ENCODE data around the gene TAGLN.

TAGLN gene

GRCh38 chr11:117195258-117195657 lies 3.9 kb upstream of the TAGLN start:
- Histone ChIP-seq H3K9me3 (ENCODE audit: insufficient read depth, low read depth, low read length) (no peaks in the 10 kb centered on the region), H3K79me2 (ENCODE audit: insufficient read depth, low read length) (no peaks in the 10 kb centered on the region), H3K27me3 (ENCODE audit: insufficient read depth, low read length, poor library complexity, severe bottlenecking) (no peaks in the 10 kb centered on the region), H3K36me3 (ENCODE audit: insufficient read depth, low read length) (no peaks in the 10 kb centered on the region; the same call in 1 of the 2 replicates), H3K4me2 (ENCODE audit: low read depth, low read length, poor library complexity, severe bottlenecking) (no peak overlapping the region), H3K9ac (ENCODE audit: low read depth, low read length, poor library complexity, severe bottlenecking) (no peak overlapping the region), H4K20me1 (ENCODE audit: insufficient read depth, low read length, poor library complexity, severe bottlenecking) (no peaks in the 10 kb centered on the region), H3K9me2 (replicated peaks; ENCODE audit: low read depth, low read length) (no peaks in the 10 kb centered on the region), H3K4me1 (ENCODE audit: insufficient read depth, low read length, poor library complexity, severe bottlenecking) (no peaks in the 10 kb centered on the region), H2AFZ (ENCODE audit: low read length) (no peak overlapping the region), H3K4me3 (ENCODE audit: low read length, poor library complexity, severe bottlenecking) (no peak overlapping the region), H3F3A (ENCODE audit: low read depth) (no peaks in the 10 kb centered on the region)
- no peak for TF ChIP-seq EZH2phosphoT487 (IDR thresholded peaks at IDR 0.05; ENCODE audit: borderline replicate concordance)
- TF ChIP-seq, protein P1, sequence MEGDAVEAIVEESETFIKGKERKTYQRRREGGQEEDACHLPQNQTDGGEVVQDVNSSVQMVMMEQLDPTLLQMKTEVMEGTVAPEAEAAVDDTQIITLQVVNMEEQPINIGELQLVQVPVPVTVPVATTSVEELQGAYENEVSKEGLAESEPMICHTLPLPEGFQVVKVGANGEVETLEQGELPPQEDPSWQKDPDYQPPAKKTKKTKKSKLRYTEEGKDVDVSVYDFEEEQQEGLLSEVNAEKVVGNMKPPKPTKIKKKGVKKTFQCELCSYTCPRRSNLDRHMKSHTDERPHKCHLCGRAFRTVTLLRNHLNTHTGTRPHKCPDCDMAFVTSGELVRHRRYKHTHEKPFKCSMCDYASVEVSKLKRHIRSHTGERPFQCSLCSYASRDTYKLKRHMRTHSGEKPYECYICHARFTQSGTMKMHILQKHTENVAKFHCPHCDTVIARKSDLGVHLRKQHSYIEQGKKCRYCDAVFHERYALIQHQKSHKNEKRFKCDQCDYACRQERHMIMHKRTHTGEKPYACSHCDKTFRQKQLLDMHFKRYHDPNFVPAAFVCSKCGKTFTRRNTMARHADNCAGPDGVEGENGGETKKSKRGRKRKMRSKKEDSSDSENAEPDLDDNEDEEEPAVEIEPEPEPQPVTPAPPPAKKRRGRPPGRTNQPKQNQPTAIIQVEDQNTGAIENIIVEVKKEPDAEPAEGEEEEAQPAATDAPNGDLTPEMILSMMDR (conservative IDR thresholded peaks at IDR 0.05; ENCODE audit: low read length): no peak

DNA sequence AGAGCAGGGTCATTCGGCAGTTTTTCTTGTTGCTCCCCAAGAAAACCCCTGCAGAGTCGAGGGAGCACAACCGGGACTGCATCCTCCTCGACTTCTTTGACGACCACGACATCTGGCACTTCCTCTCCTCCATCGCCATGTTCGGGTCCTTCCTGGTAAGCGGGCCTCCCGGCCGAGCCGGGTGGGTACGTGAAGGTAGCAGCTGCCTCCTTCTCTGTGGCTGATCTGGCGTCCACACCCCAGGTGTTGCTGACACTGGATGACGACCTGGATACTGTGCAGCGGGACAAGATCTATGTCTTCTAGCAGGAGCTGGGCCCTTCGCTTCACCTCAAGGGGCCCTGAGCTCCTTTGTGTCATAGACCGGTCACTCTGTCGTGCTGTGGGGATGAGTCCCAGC lies 3.4 kb upstream of the TAGLN start:
- no peak overlapping the region for H2AFZ ChIP-seq (ENCODE audit: low read length)
- H3K79me2 ChIP-seq (ENCODE audit: insufficient read depth, low read length): no peaks in the 10 kb centered on the region
- no peaks in the 10 kb centered on the region for H3F3A ChIP-seq (ENCODE audit: low read depth)
- H3K4me3 ChIP-seq (ENCODE audit: low read length, poor library complexity, severe bottlenecking): no peak overlapping the region
- TF ChIP-seq EZH2phosphoT487 (IDR thresholded peaks at IDR 0.05; ENCODE audit: borderline replicate concordance): no peak
- TF ChIP-seq, protein P1 (conservative IDR thresholded peaks at IDR 0.05; ENCODE audit: low read length): no peak
- H4K20me1 ChIP-seq (ENCODE audit: insufficient read depth, low read length, poor library complexity, severe bottlenecking): no peaks in the 10 kb centered on the region
- no peaks in the 10 kb centered on the region for H3K4me1 ChIP-seq (ENCODE audit: insufficient read depth, low read length, poor library complexity, severe bottlenecking)
- H3K9me2 ChIP-seq (replicated peaks; ENCODE audit: low read depth, low read length): no peaks in the 10 kb centered on the region
- H3K36me3 ChIP-seq (ENCODE audit: insufficient read depth, low read length): no peaks in the 10 kb centered on the region
- H3K4me2 ChIP-seq (ENCODE audit: low read depth, low read length, poor library complexity, severe bottlenecking): no peak overlapping the region
- no peak overlapping the region for H3K9ac ChIP-seq (ENCODE audit: low read depth, low read length, poor library complexity, severe bottlenecking)
- H3K9me3 ChIP-seq (ENCODE audit: insufficient read depth, low read depth, low read length): no peaks in the 10 kb centered on the region
- H3K27me3 ChIP-seq (ENCODE audit: insufficient read depth, low read length, poor library complexity, severe bottlenecking): no peaks in the 10 kb centered on the region

DNA sequence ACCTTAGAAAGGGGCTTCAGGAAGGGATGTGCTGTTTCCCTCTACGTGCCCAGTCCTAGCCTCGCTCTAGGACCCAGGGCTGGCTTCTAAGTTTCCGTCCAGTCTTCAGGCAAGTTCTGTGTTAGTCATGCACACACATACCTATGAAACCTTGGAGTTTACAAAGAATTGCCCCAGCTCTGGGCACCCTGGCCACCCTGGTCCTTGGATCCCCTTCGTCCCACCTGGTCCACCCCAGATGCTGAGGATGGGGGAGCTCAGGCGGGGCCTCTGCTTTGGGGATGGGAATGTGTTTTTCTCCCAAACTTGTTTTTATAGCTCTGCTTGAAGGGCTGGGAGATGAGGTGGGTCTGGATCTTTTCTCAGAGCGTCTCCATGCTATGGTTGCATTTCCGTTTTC lies 2.2 kb upstream of the TAGLN start:
- Histone ChIP-seq H3K36me3 (ENCODE audit: insufficient read depth, low read length) (no peaks in the 10 kb centered on the region), H3F3A (ENCODE audit: low read depth) (no peaks in the 10 kb centered on the region), H3K9me3 (ENCODE audit: insufficient read depth, low read depth, low read length) (no peaks in the 10 kb centered on the region), H3K9me2 (replicated peaks; ENCODE audit: low read depth, low read length) (no peaks in the 10 kb centered on the region), H3K27me3 (ENCODE audit: insufficient read depth, low read length, poor library complexity, severe bottlenecking) (no peaks in the 10 kb centered on the region), H3K4me1 (ENCODE audit: insufficient read depth, low read length, poor library complexity, severe bottlenecking) (no peaks in the 10 kb centered on the region), H3K79me2 (ENCODE audit: insufficient read depth, low read length) (no peaks in the 10 kb centered on the region), H3K4me2 (ENCODE audit: low read depth, low read length, poor library complexity, severe bottlenecking) (no peak overlapping the region), H4K20me1 (ENCODE audit: insufficient read depth, low read length, poor library complexity, severe bottlenecking) (no peaks in the 10 kb centered on the region), H3K9ac (ENCODE audit: low read depth, low read length, poor library complexity, severe bottlenecking) (no peak overlapping the region), H3K4me3 (ENCODE audit: low read length, poor library complexity, severe bottlenecking) (no peak overlapping the region), H2AFZ (ENCODE audit: low read length) (no peak overlapping the region)
- TF ChIP-seq, protein P1 (conservative IDR thresholded peaks at IDR 0.05; ENCODE audit: low read length): no peak
- no peak for TF ChIP-seq EZH2phosphoT487 (IDR thresholded peaks at IDR 0.05; ENCODE audit: borderline replicate concordance)
